Heart left ventricle (tissue), 13 donors: ENCODE data around the gene PEAK3.

Experiments
- CTCF ChIP-seq, 12 donors: fragments of 200-600 bp; sonication (generic) in 4 of 12; IDR thresholded peaks; one replicate each; pipeline versions ENCODE4 v1.5.0 to v1.8.0; 2018 to 2022; ENCODE audit warnings: antibody characterized with exemption in 12 of 12, mild to moderate bottlenecking in 5 of 12
- POLR2A ChIP-seq, 2 donors: fragments of 450-650 bp; IDR thresholded peaks; one replicate each; pipeline ENCODE4 v1.6.1; 2017; ENCODE audit warnings: antibody characterized with exemption in 2 of 2, mild to moderate bottlenecking in 2 of 2, moderate library complexity in 2 of 2
- donor health status: ischemic (EF 13 %, LVEDD 7.1; RV severe dilation, severe dysfunction).
- donor health status: DM: no; HTN: yes; CAD: no.
- donor health status: DM: no; HTN: no; CAD: no.
- donor health status: ischemic (EF 25% LVEDD 6.9; RV normal size, moderate dysfunction).
- donor health status: ischemic (EF 25% LVEDD 5.7; RV mildly dilated, moderate dysfunction).
- donor health status: ischemic (EF 35%, LVEDD 5.7; RV mildly dilated, moderate dysfunction).
- donor health status: nonischemic (EF 11% LVEDD 7.7; RV severe dilation, severe dysfunction).
- donor health status: DM: yes; HTN: yes; CAD: no.
- donor health status: PGD.
- donor health status: ischemic (EF 29% LVEDD 5.4; RV normal size, mild dysfunction).
- donor health status: nonischemic (EF 23%, LVEDD 6.1; RV moderate dilation, normal function).

DNA sequence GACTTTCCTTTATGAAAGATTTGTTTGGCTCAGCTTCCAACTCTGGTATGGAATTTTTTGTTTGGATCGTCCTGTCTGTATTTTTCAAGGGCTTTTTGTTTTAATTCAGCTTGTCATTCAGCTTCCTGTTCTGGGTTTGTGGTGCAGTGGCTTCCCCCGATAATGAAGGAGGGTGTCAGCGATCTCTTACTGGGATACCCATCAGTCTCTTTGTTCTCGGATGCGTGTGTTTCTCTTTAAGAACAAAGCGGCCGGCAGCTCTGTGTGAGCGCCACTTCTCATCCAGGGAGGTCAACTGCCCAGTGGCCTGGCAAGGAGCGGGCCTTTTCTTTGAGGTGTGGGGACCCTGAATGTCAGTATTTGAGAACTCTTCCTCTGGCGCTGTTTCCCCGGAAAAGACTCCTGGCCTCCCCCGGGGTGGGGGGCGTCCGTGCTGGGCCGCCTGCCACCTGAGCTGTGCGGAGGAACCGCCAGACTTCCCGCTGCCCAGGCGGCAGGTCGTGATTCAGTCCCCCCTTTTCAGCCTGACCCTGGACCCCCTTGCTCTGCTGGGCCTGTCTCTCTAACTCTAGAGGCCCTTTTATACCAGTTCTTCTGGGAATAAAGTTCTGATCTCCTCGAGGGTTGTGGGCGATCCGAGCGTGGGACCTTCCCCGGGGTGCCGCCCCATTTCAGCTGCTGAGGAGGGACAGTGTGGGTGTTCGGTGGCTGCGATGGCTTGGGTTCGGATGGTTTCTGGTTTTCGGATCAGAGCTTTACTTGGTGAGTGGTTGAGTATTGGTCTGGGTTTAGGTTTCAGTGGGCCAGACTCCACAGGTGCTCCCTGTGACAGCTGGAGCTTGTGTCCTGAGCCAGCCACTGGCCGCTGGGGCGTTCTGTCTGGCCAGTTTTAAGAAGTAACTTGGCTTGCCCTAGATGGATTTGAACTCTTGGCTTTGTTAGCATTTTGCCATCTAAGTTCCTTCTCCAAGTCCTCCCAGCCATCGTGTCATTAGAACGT, 41.9 kb downstream of the PEAK3 start:
- TF ChIP-seq CTCF (IDR thresholded peaks at IDR 0.05) = no peak
- no peak for TF ChIP-seq POLR2A (IDR thresholded peaks at IDR 0.05)
